Panc1 (cell line): Measurements from ENCODE around the gene GANC. TPM values are rescaled to one million over a fixed set of nuclear protein-coding genes. Genes with fewer than 3 reads are reported as not detected.

Source experiments
- ATAC-seq: fragments of 200-7000 bp; cut with Tn5 transposase; 2 replicates; pipeline ENCODE4 v1.9.1; 2020; ENCODE audit warnings: mild to moderate bottlenecking, moderate library complexity
- BruUV-seq: library from RNA; stranded (reverse); fragments of 400-500 nt; replicated peaks from 2 replicates; lab custom pipeline; 2021; lab: Mats Ljungman, UMichigan
- CTCF ChIA-PET: fragments of 300-600 bp; sonication (Branson Sonifier 250); formaldehyde crosslinking; loops from one replicate; lab custom pipeline; 2022; ENCODE audit warnings: antibody characterized with exemption; lab: Charles Lee
- POLR2A ChIA-PET: fragments of 300-600 bp; sonication (Branson Sonifier 250); formaldehyde crosslinking; loops from one replicate; lab custom pipeline; 2022; ENCODE audit warnings: antibody characterized with exemption; lab: Charles Lee
- DNase-seq: peaks from one replicate; pipeline ENCODE4 v3.0.0-alpha.2; 2010; ENCODE audit warnings: low read depth, low spot score
- H3K27ac ChIP-seq: 2 replicates; pipeline ENCODE4 v1.5.1; 2011; ENCODE audit warnings: mild to moderate bottlenecking, low read length, inconsistent platforms
- H3K27me3 ChIP-seq: fragments of 200-500 bp; sonication (Bioruptor generic); 2 replicates; pipeline ENCODE4 v1.6.0; 2014; ENCODE audit warnings: low read length, inconsistent platforms; ENCODE audit not compliant: control insufficient read depth, insufficient read depth
- H3K36me3 ChIP-seq: fragments of 200-500 bp; sonication (Bioruptor generic); 2 replicates; pipeline ENCODE4 v1.5.1; 2014; ENCODE audit warnings: inconsistent platforms, mild to moderate bottlenecking, low read length, moderate library complexity; ENCODE audit not compliant: control insufficient read depth, insufficient read depth
- H3K4me1 ChIP-seq: 2 replicates; pipeline ENCODE4 v1.5.1; 2011; ENCODE audit warnings: inconsistent platforms, mild to moderate bottlenecking, low read length, moderate library complexity; ENCODE audit not compliant: control insufficient read depth, insufficient read depth
- H3K4me3 ChIP-seq, 2 experiments: 2 replicates each; pipeline ENCODE4 v1.5.1; 2011 to 2012; ENCODE audit warnings: low read depth in 2 of 2, low read length in 2 of 2, mild to moderate bottlenecking in 2 of 2, inconsistent platforms in 1 of 2, moderate library complexity in 1 of 2
- H3K9me3 ChIP-seq: fragments of 200-500 bp; sonication (Bioruptor generic); 2 replicates; pipeline ENCODE4 v1.5.1; 2014; ENCODE audit warnings: low read depth, mild to moderate bottlenecking, inconsistent platforms, low read length, moderate library complexity; ENCODE audit not compliant: control insufficient read depth, insufficient read depth
- POLR2AphosphoS5 ChIP-seq: IDR thresholded peaks from 2 replicates; pipeline ENCODE4 v1.6.1; 2012; ENCODE audit warnings: mild to moderate bottlenecking, low read depth, low read length, moderate library complexity
- REST ChIP-seq, 2 experiments: IDR thresholded peaks; 2 replicates each; pipeline ENCODE4 v1.6.1; 2011 to 2012; ENCODE audit warnings: low read depth in 2 of 2, control low read depth in 1 of 2, low read length in 1 of 2, mild to moderate bottlenecking in 1 of 2, moderate library complexity in 1 of 2; ENCODE audit not compliant: insufficient read depth in 1 of 2
- SIN3A ChIP-seq: IDR thresholded peaks from 2 replicates; pipeline ENCODE4 v1.6.1; 2012; ENCODE audit warnings: low read depth, mild to moderate bottlenecking, low read length, moderate library complexity, borderline replicate concordance; ENCODE audit not compliant: insufficient read depth
- TCF7L2 ChIP-seq: IDR thresholded peaks from 2 replicates; pipeline ENCODE4 v1.6.1; 2011; ENCODE audit warnings: mild to moderate bottlenecking, low read depth, low read length, inconsistent platforms
- in situ Hi-C: cut with HindIII; loops from 2 replicates; pipeline ENCODE4 v1.10.0; 2016; ENCODE audit warnings: low sequenced_read_pairs, low pct_unique_long_range_greater_than_20kb
- intact Hi-C: fragments of 100-400 bp; cut with micrococcal nuclease; formaldehyde crosslinking; loops from one replicate; pipeline ENCODE4 v1.10.0; 2022; ENCODE audit not compliant: unreplicated experiment
- total RNA-seq: library from RNA; stranded (reverse); gene quantifications from one replicate; pipeline ENCODE4 v1.2.1, GENCODE V29; 2021; ENCODE audit not compliant: unreplicated experiment
- TF ChIP-seq, protein P1 (sequence below): fragments of 450-650 bp; IDR thresholded peaks from 2 replicates; pipeline ENCODE4 v1.5.1; 2017; ENCODE audit warnings: mild to moderate bottlenecking

Gene GANC
- total RNA-seq, 1 experiment from 2014 or later, result 21.1 TPM

DNA sequence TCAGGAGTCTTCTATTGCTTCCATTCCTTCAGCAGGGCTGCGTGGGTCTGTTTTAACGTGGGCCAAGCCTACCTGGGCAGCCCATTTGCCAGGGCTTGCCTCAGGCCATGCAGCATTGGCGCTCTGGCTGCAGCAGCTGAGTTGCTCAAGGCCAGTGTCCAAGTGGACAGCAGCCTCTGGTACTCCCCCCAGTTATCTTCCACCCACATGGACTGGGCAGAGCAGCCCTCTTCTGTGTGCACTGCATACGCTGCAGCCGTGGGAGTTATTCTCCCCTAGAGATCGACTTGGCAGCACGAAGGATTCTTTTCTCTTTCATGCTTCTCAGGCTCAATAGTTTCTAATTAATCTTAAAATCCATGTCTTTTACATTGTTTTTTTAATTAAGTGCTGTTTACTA, 79.4 kb downstream of the GANC start:
- Histone ChIP-seq H3K27me3 (no peaks in the 10 kb centered on the region), H3K36me3 (no peaks in the 10 kb centered on the region), H3K4me3 (no peak overlapping the region), H3K27ac (no peak overlapping the region), H3K4me1 (no peaks in the 10 kb centered on the region), H3K9me3 (no peaks in the 10 kb centered on the region)
- DNase-seq (no peak), ATAC-seq (no peak)
- intact Hi-C loops, result no loop called here
- BruUV-seq, result no TSS peak
- ChIA-PET CTCF (no interaction called here), POLR2A (no interaction called here)
- in situ Hi-C loops, result no loop called here
- TF ChIP-seq POLR2AphosphoS5, result no peak
- no peak for TF ChIP-seq TCF7L2
- TF ChIP-seq, protein P1, sequence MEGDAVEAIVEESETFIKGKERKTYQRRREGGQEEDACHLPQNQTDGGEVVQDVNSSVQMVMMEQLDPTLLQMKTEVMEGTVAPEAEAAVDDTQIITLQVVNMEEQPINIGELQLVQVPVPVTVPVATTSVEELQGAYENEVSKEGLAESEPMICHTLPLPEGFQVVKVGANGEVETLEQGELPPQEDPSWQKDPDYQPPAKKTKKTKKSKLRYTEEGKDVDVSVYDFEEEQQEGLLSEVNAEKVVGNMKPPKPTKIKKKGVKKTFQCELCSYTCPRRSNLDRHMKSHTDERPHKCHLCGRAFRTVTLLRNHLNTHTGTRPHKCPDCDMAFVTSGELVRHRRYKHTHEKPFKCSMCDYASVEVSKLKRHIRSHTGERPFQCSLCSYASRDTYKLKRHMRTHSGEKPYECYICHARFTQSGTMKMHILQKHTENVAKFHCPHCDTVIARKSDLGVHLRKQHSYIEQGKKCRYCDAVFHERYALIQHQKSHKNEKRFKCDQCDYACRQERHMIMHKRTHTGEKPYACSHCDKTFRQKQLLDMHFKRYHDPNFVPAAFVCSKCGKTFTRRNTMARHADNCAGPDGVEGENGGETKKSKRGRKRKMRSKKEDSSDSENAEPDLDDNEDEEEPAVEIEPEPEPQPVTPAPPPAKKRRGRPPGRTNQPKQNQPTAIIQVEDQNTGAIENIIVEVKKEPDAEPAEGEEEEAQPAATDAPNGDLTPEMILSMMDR, result no peak

GRCh38 chr15:42353061-42353460, 80.1 kb downstream of the GANC start:
- Histone ChIP-seq H3K27me3 (no peaks in the 10 kb centered on the region), H3K27ac (no peak overlapping the region), H3K36me3 (no peaks in the 10 kb centered on the region), H3K9me3 (no peaks in the 10 kb centered on the region), H3K4me1 (no peaks in the 10 kb centered on the region), H3K4me3 (no peak overlapping the region)
- POLR2A ChIA-PET, result no interaction called here
- BruUV-seq, result no TSS peak
- intact Hi-C loops (no loop called here), in situ Hi-C loops (no loop called here)
- CTCF ChIA-PET, result no interaction called here
- TF ChIP-seq TCF7L2 (no peak), REST (IDR thresholded peaks at IDR 0.05; ENCODE audit: insufficient read depth in 1 of 2, low read depth in 2 of 2, low read length in 1 of 2) (no peak), SIN3A (no peak)
- ATAC-seq, result no peak
- DNase-seq, result no peak

DNA sequence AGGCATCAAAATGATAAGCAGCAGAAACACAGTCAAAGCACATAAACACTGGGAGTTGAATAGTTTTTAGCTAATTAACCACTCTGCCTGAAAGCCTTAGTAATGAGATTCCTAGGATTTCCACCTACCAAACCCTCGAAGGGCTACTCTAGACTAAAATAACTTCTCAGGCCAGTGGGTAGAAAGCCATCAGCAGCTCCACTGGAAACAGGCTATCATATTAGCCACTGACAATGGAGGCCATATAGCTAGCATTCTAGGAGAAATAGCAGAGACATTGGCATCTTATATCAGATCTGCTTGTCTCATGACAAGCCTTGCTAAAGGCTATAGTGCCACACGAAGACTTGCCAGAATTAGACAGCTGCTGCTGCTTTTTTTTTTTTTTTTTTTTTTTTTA, 81.8 kb downstream of the GANC start:
- no peak for ATAC-seq
- Histone ChIP-seq H3K36me3 (no peaks in the 10 kb centered on the region), H3K4me3 (no peak overlapping the region), H3K27ac (no peak overlapping the region), H3K9me3 (no peaks in the 10 kb centered on the region), H3K27me3 (no peaks in the 10 kb centered on the region), H3K4me1 (no peaks in the 10 kb centered on the region)
- BruUV-seq, result no TSS peak
- intact Hi-C loops (no loop called here), in situ Hi-C loops (no loop called here)
- no peak for TF ChIP-seq REST (IDR thresholded peaks at IDR 0.05; ENCODE audit: insufficient read depth in 1 of 2, low read depth in 2 of 2, low read length in 1 of 2)
- no peak for TF ChIP-seq SIN3A
- TF ChIP-seq POLR2AphosphoS5, result no peak
- no peak for DNase-seq
- ChIA-PET CTCF (no interaction called here), POLR2A (no interaction called here)
